K562 (cell line): Measurements from ENCODE around the gene SPINK4. TPM values are rescaled to one million over a fixed set of nuclear protein-coding genes. Genes with fewer than 3 reads are reported as not detected.

Source experiments
- ARID1B ChIP-seq: fragments of 450-650 bp; IDR thresholded peaks from 2 replicates; pipeline ENCODE4 v1.6.1; 2016; ENCODE audit warnings: antibody characterized with exemption, mild to moderate bottlenecking, inconsistent platforms
- ATF2 ChIP-seq: sonication (generic); formaldehyde crosslinking; IDR thresholded peaks from 2 replicates; pipeline ENCODE4 v1.8.1; 2022; ENCODE audit warnings: missing genetic modification reagents
- BCOR ChIP-seq: fragments of 450-650 bp; IDR thresholded peaks from 2 replicates; pipeline ENCODE4 v1.6.1; 2016
- C11orf30 ChIP-seq: fragments of 450-650 bp; IDR thresholded peaks from 2 replicates; pipeline ENCODE4 v1.6.1; 2016; ENCODE audit warnings: low read depth, mild to moderate bottlenecking
- CHD1 ChIP-seq: fragments of 200-600 bp; sonication (generic); IDR thresholded peaks from one replicate; pipeline ENCODE4 v1.6.1; 2012; ENCODE audit warnings: mild to moderate bottlenecking, moderate library complexity, low read length, inconsistent platforms
- MAFG ChIP-seq: fragments of 450-650 bp; conservative IDR thresholded peaks from 2 replicates; pipeline ENCODE4 v1.6.1; 2016; ENCODE audit warnings: missing genetic modification characterization, missing compliant biosample characterization
- PTRF ChIP-seq: fragments of 450-650 bp; IDR thresholded peaks from 2 replicates; pipeline ENCODE4 v1.6.1; 2016; ENCODE audit warnings: mild to moderate bottlenecking, missing genetic modification characterization, missing compliant biosample characterization
- PYGO2 ChIP-seq: fragments of 450-650 bp; IDR thresholded peaks from 2 replicates; pipeline ENCODE4 v1.6.1; 2016; ENCODE audit warnings: mild to moderate bottlenecking, missing genetic modification characterization, moderate library complexity, missing compliant biosample characterization
- SMC3 ChIP-seq: conservative IDR thresholded peaks from 2 replicates; pipeline ENCODE4 v1.6.1; 2011; ENCODE audit warnings: low read depth, low read length, improper control_type of control experiment; ENCODE audit not compliant: insufficient read depth
- SOX6 ChIP-seq: fragments of 450-650 bp; IDR thresholded peaks from 2 replicates; pipeline ENCODE4 v1.6.1; 2014; ENCODE audit warnings: mild to moderate bottlenecking
- TAL1 ChIP-seq: fragments of 450-650 bp; IDR thresholded peaks from 2 replicates; pipeline ENCODE4 v1.6.1; 2016; ENCODE audit warnings: mild to moderate bottlenecking
- ZC3H8 ChIP-seq: fragments of 450-650 bp; IDR thresholded peaks from 2 replicates; pipeline ENCODE4 v1.6.1; 2017
- ZNF232 ChIP-seq: sonication (generic); formaldehyde crosslinking; IDR thresholded peaks from 2 replicates; pipeline ENCODE4 v1.8.0; 2022; ENCODE audit warnings: mild to moderate bottlenecking, missing genetic modification reagents
- ZNF316 ChIP-seq: fragments of 450-650 bp; IDR thresholded peaks from 2 replicates; pipeline ENCODE4 v1.6.1; 2016
- polyA plus RNA-seq, 8 experiments: library from polyadenylated mRNA; depleted of rRNA in 4 of 8; stranded (reverse) in 5 of 8; unstranded in 3 of 8; fragments of >200 nt; fragmentation: Nextera tagmentation in 2 of 8; fragmentation: Illumina TruSeq in 1 of 8; extraction: Ambion mirVana in 2 of 8; extraction: Trizol in 1 of 8; gene quantifications; 2 replicates each; pipeline versions ENCODE4 v1.2.1 to v1.2.3, GENCODE V29; 2011 to 2014; ENCODE audit warnings: inconsistent platforms in 1 of 8, missing spikeins in 1 of 8
- total RNA-seq, 7 experiments: library from RNA; depleted of rRNA in 6 of 7; stranded (reverse); fragments of >200 nt in 6 of 7; fragmentation: Illumina TruSeq in 2 of 7; extraction: Trizol in 2 of 7; gene quantifications; 2 replicates each; pipeline versions ENCODE4 v1.2.1 to v1.2.3, GENCODE V29; 2011 to 2021; ENCODE audit warnings: low replicate concordance in 1 of 7
- TF ChIP-seq, protein P1 (sequence below): fragments of 250-450 bp; sonication (Bioruptor Pico); IDR thresholded peaks from 2 replicates; pipeline ENCODE4 v1.8.0; 2021; ENCODE audit warnings: moderate library complexity, mild to moderate bottlenecking, inconsistent platforms
- TF ChIP-seq, protein P2 (sequence below): fragments of 200-800 bp; sonication (Bioruptor generic); IDR thresholded peaks from 2 replicates; pipeline ENCODE4 v1.6.1; 2017; ENCODE audit warnings: missing genetic modification characterization, missing compliant biosample characterization
- TF ChIP-seq, protein P3 (sequence below): sonication (generic); formaldehyde crosslinking; IDR thresholded peaks from 2 replicates; pipeline ENCODE4 v1.8.0; 2022; ENCODE audit warnings: mild to moderate bottlenecking, missing genetic modification reagents

Gene SPINK4
- total and polyA plus RNA-seq, 9 of the 15 experiments (the other 6 are each of a cell fraction or from before 2014, with no cell fraction given): 0.74 to 5.5 (median 2.1) TPM; not detected in 2

GRCh38 chr9:33267151-33267767 is 27.3 kb downstream of the SPINK4 start (continued):
- TF ChIP-seq, protein P1, sequence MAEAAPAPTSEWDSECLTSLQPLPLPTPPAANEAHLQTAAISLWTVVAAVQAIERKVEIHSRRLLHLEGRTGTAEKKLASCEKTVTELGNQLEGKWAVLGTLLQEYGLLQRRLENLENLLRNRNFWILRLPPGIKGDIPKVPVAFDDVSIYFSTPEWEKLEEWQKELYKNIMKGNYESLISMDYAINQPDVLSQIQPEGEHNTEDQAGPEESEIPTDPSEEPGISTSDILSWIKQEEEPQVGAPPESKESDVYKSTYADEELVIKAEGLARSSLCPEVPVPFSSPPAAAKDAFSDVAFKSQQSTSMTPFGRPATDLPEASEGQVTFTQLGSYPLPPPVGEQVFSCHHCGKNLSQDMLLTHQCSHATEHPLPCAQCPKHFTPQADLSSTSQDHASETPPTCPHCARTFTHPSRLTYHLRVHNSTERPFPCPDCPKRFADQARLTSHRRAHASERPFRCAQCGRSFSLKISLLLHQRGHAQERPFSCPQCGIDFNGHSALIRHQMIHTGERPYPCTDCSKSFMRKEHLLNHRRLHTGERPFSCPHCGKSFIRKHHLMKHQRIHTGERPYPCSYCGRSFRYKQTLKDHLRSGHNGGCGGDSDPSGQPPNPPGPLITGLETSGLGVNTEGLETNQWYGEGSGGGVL (CRISPR knock-in tag): no peak
- TF ChIP-seq CHD1: no peak
- TF ChIP-seq PYGO2: no peak
- no peak for TF ChIP-seq ATF2 (CRISPR knock-in tag)
- no peak for TF ChIP-seq BCOR
- peak; percentile 90 for TF ChIP-seq MAFG (tag)
- TF ChIP-seq SOX6: peak; percentile 38; the same call in 1 of the 2 replicates
- TF ChIP-seq ZNF316: peak; percentile 94
- no peak for TF ChIP-seq ZNF232 (CRISPR knock-in tag)
- TF ChIP-seq SMC3: no peak
- TF ChIP-seq ZC3H8: no peak
- TF ChIP-seq TAL1: 0 out of 2 replicates have a peak, but pooled peaks have one; percentile 4
- TF ChIP-seq, protein P2, sequence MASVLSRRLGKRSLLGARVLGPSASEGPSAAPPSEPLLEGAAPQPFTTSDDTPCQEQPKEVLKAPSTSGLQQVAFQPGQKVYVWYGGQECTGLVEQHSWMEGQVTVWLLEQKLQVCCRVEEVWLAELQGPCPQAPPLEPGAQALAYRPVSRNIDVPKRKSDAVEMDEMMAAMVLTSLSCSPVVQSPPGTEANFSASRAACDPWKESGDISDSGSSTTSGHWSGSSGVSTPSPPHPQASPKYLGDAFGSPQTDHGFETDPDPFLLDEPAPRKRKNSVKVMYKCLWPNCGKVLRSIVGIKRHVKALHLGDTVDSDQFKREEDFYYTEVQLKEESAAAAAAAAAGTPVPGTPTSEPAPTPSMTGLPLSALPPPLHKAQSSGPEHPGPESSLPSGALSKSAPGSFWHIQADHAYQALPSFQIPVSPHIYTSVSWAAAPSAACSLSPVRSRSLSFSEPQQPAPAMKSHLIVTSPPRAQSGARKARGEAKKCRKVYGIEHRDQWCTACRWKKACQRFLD: no peak
- no peak for TF ChIP-seq PTRF (tag)
- peak; percentile 41 for TF ChIP-seq ARID1B
- TF ChIP-seq, protein P3, sequence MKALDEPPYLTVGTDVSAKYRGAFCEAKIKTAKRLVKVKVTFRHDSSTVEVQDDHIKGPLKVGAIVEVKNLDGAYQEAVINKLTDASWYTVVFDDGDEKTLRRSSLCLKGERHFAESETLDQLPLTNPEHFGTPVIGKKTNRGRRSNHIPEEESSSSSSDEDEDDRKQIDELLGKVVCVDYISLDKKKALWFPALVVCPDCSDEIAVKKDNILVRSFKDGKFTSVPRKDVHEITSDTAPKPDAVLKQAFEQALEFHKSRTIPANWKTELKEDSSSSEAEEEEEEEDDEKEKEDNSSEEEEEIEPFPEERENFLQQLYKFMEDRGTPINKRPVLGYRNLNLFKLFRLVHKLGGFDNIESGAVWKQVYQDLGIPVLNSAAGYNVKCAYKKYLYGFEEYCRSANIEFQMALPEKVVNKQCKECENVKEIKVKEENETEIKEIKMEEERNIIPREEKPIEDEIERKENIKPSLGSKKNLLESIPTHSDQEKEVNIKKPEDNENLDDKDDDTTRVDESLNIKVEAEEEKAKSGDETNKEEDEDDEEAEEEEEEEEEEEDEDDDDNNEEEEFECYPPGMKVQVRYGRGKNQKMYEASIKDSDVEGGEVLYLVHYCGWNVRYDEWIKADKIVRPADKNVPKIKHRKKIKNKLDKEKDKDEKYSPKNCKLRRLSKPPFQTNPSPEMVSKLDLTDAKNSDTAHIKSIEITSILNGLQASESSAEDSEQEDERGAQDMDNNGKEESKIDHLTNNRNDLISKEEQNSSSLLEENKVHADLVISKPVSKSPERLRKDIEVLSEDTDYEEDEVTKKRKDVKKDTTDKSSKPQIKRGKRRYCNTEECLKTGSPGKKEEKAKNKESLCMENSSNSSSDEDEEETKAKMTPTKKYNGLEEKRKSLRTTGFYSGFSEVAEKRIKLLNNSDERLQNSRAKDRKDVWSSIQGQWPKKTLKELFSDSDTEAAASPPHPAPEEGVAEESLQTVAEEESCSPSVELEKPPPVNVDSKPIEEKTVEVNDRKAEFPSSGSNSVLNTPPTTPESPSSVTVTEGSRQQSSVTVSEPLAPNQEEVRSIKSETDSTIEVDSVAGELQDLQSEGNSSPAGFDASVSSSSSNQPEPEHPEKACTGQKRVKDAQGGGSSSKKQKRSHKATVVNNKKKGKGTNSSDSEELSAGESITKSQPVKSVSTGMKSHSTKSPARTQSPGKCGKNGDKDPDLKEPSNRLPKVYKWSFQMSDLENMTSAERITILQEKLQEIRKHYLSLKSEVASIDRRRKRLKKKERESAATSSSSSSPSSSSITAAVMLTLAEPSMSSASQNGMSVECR (CRISPR knock-in tag): no peak
- peak; percentile 86 for TF ChIP-seq C11orf30
